IPS-18c (cell line): ENCODE measurements around the gene F2RL1.

ENCODE experiments used
- H3K4me3 ChIP-seq: 2 replicates; pipeline ENCODE4 v1.7.0; 2013; ENCODE audit warnings: low read depth, mild to moderate bottlenecking, low read length, moderate library complexity; ENCODE audit not compliant: insufficient read depth
- H3K9me3 ChIP-seq: one replicate; pipeline ENCODE4 v1.6.1; 2013; ENCODE audit warnings: mild to moderate bottlenecking, low read length, moderate library complexity; ENCODE audit not compliant: control insufficient read depth, insufficient read depth

F2RL1 gene

DNA sequence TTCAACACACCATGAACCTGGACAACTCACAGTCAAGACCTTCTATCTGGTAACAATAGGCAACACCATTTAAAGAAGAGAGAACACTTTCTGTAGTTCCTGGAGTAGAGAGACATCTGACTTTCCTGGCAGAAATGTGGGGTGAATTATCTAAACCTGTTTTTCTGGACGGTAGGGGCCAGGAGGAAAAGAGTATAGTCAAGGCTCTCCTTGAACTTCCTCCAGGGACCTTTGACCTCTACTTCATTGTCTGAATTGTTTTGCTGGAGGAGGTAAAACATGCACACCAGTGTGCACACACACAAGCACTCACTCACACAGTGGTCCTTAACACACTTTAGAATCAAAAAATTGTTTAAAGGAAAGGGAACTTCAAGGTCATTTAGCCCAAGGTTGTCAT, 44.2 kb downstream of the F2RL1 start:
- H3K4me3 ChIP-seq: no peak overlapping the region; the same call in 1 of the 2 replicates

DNA sequence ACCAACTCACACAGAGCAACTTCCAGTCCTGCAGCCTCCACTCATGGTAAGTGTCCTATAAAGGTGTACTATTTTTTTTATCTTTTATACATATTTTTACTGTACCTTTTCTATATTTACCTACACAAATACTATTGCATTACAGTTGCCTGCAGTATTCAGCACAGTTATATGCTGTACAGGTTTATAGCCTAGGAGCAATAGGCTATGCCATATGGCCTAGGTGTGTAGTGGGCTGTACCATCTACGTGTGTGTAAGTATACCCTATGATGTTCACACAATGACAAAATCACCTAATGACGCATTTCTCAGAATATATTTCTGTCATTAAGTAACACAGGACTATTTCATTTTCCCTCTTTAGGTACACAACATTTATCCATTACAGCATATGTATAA, 47.7 kb downstream of the F2RL1 start:
- Histone ChIP-seq H3K4me3 (no peak overlapping the region), H3K9me3 (peaks cover 3% of the 10 kb centered on the region)

More for the DNA sequence above, 44.2 kb downstream of the F2RL1 start:
- H3K9me3 ChIP-seq: peaks cover 4% of the 10 kb centered on the region

DNA sequence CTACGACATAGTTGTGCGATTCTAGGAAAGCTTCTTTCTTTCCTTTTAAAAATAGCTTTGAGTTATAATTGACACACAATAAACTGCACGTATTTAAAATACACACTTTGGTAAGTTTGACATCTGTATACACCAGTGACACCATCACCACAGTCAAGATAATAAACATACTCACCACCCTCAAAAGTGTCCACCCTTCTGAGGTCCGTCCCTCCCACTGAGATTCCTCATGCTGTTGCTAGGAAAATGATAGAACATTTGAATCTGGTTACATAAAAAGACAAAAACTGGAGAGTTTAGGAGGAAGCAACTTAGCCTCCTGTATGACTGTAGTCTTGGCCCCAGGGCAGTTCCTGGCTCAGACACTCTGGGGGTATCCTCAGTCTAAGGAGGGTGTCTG, 48.2 kb downstream of the F2RL1 start:
- H3K4me3 ChIP-seq: no peak overlapping the region
- H3K9me3 ChIP-seq: peaks cover 3% of the 10 kb centered on the region

DNA sequence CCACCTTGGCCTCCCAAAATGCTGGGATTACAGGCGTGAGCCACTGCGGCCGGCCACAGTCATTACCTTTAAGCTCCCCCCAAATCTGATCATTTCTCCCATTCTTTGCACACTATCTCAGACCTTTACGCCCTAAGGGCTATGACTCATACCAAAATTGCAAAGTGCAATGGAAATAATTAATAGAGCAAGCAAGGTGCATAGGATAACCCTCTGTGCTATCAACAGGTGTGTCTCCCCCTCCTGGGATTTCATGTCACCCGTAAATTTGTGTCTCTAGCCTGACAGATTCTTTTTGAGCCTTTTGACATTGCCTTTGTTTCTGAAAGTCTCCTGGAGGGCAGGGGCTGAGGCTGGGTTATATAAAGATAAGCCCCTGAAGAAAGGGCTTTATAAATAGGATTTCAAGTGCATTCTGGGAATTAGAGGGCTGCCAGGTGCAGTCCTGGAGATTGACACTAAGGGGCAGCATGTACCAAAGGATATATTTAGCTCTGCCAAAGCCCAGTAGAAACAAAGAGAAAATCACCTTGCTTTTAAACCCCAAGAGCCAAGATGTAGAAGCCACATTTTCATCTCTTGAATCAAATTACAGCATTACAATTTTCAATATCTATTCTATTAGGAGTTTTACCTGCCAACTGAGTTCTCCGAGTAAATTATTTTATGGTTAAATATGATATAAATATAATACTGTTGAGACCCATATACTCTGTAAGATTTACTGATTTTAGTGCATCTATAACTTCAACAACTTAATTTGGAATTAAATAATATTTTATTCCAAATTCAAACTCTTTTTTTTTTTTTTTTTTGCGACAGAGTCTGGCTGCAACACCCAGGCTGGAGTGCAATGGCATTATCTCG, 49.2 kb downstream of the F2RL1 start:
- no peak overlapping the region for H3K4me3 ChIP-seq
- H3K9me3 ChIP-seq: peaks cover 3% of the 10 kb centered on the region

DNA sequence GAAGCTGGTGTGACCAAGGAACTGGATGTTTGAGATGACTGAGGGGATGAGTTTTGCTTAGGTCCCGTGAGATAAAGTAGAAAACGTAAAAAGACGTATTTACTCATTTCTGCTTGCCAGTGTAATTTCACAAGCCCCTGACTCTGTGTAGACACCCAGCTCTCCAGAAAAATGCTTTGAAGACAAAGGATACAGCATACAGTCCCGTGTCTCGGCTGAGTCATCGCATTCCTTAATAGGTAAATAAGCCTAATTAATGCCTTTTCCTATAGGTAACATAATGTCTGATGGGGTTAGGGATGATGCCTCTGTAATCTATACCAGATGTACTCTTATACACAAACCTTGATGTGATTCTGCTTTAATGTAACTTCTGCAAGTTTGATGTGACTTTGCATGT, 51.2 kb downstream of the F2RL1 start:
- peaks cover 3% of the 10 kb centered on the region for H3K9me3 ChIP-seq
- no peak overlapping the region for H3K4me3 ChIP-seq

DNA sequence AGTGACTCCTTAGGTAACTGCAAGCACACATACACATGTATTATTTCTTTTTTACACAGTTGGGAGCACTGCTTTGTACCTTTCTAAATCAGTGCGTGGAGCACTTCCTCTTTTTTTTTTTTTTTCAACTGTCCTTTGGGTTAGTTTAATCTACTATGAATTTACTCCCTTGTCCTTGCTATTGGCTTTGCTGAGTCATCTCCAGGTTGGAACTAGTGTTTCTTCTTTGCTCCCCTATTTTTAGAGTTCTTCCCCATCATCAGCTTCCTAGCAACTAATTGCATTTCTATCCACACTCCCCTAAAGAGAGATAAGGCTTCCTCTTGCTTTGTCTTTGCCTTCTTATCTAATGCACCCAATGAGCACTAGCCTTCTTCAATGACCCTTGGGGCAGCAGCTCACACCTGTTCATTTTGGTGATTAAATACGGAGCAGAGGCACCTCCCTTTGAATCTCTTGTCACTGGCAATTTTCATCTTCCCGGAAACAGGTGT, 55.3 kb downstream of the F2RL1 start:
- H3K4me3 ChIP-seq: no peak overlapping the region
- peaks cover 3% of the 10 kb centered on the region for H3K9me3 ChIP-seq
